ENCODE results near the gene CHD3.

CHD3 gene

DNA sequence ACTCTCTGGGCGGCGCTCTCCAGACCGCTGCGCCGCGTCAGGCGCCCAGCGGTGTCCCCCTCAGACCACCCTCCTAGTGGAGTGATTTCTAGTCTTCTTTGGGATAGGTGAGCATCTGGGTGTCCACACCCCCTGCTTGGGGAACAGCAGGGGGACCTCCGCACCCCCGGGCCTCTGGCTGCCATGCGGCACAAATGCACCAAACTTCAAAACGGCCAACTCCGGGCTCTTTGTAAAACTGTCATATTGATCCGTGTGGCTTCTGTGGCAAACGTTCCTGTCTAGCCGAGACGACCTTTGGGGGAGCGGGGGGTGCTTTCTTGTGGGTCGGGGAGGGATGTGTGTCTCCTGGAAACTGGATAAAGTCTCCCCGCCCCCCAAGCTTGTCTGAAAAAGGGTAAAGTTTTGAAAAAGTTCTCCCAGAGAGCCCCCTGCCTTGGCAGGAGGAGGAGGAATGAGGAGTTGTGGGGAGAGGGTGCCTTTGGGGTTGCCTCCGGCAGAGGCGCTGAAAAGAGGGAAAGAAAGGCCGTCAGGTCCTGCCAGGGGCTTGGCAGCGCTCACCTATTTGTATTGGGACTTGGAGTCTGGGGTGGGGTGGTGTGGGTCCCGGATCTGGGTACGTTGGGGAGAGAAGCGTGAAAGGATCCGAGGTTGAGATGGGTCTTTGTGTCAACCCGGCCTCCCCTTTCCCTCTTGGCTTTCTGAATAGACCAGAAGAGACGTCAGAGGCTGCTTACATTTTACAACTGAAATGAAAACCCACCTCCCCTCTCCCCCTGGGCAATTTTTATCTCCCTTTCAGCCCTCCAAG, 2.2 kb upstream of the CHD3 start (continued):
- TF ChIP-seq, protein P1, sequence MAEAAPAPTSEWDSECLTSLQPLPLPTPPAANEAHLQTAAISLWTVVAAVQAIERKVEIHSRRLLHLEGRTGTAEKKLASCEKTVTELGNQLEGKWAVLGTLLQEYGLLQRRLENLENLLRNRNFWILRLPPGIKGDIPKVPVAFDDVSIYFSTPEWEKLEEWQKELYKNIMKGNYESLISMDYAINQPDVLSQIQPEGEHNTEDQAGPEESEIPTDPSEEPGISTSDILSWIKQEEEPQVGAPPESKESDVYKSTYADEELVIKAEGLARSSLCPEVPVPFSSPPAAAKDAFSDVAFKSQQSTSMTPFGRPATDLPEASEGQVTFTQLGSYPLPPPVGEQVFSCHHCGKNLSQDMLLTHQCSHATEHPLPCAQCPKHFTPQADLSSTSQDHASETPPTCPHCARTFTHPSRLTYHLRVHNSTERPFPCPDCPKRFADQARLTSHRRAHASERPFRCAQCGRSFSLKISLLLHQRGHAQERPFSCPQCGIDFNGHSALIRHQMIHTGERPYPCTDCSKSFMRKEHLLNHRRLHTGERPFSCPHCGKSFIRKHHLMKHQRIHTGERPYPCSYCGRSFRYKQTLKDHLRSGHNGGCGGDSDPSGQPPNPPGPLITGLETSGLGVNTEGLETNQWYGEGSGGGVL (tag by site-specific recombination; IDR thresholded peaks at IDR 0.05), result 0 out of 2 replicates have a peak, but pooled peaks have one; percentile 4
- TF ChIP-seq ZBTB20 (tag by site-specific recombination; IDR thresholded peaks at IDR 0.05) (peak; percentile 42; the same call in 1 of the 2 replicates), ZIC2 (tag by site-specific recombination; IDR thresholded peaks at IDR 0.05) (peak; percentile 100), ZNF830 (tag by site-specific recombination; IDR thresholded peaks at IDR 0.05; ENCODE audit: low read depth) (no peak), ZNF324 (tag by site-specific recombination; IDR thresholded peaks at IDR 0.05) (no peak), ZBTB8A (tag by site-specific recombination; IDR thresholded peaks at IDR 0.05) (peak; percentile 35; the same call in 1 of the 2 replicates), ZNF664 (tag by site-specific recombination; IDR thresholded peaks at IDR 0.05) (no peak), ZNF423 (tag by site-specific recombination; IDR thresholded peaks at IDR 0.05) (peak; percentile 97), SP2 (tag by site-specific recombination; IDR thresholded peaks at IDR 0.05) (peak; percentile 16), WT1 (tag by site-specific recombination; IDR thresholded peaks at IDR 0.05) (peak; percentile 93), GLIS1 (tag by site-specific recombination; IDR thresholded peaks at IDR 0.05) (peak; percentile 80), ZNF621 (tag by site-specific recombination; IDR thresholded peaks at IDR 0.05) (no peak), ZNF623 (tag by site-specific recombination; IDR thresholded peaks at IDR 0.05) (no peak), ZBTB1 (tag by site-specific recombination; IDR thresholded peaks at IDR 0.05) (0 out of 2 replicates have a peak, but pooled peaks have one; percentile 3), FEZF1 (tag by site-specific recombination; IDR thresholded peaks at IDR 0.05) (no peak; the same call in 1 of the 2 replicates)
- TF ChIP-seq, protein P2, sequence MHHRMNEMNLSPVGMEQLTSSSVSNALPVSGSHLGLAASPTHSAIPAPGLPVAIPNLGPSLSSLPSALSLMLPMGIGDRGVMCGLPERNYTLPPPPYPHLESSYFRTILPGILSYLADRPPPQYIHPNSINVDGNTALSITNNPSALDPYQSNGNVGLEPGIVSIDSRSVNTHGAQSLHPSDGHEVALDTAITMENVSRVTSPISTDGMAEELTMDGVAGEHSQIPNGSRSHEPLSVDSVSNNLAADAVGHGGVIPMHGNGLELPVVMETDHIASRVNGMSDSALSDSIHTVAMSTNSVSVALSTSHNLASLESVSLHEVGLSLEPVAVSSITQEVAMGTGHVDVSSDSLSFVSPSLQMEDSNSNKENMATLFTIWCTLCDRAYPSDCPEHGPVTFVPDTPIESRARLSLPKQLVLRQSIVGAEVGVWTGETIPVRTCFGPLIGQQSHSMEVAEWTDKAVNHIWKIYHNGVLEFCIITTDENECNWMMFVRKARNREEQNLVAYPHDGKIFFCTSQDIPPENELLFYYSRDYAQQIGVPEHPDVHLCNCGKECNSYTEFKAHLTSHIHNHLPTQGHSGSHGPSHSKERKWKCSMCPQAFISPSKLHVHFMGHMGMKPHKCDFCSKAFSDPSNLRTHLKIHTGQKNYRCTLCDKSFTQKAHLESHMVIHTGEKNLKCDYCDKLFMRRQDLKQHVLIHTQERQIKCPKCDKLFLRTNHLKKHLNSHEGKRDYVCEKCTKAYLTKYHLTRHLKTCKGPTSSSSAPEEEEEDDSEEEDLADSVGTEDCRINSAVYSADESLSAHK (tag by site-specific recombination; IDR thresholded peaks at IDR 0.05), result 0 out of 2 replicates have a peak, but pooled peaks have one; percentile 1
- TF ChIP-seq, protein P3, sequence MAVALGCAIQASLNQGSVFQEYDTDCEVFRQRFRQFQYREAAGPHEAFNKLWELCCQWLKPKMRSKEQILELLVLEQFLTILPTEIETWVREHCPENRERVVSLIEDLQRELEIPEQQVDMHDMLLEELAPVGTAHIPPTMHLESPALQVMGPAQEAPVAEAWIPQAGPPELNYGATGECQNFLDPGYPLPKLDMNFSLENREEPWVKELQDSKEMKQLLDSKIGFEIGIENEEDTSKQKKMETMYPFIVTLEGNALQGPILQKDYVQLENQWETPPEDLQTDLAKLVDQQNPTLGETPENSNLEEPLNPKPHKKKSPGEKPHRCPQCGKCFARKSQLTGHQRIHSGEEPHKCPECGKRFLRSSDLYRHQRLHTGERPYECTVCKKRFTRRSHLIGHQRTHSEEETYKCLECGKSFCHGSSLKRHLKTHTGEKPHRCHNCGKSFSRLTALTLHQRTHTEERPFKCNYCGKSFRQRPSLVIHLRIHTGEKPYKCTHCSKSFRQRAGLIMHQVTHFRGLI (tag by site-specific recombination; IDR thresholded peaks at IDR 0.05), result peak; percentile 48; the same call in 1 of the 2 replicates
- TF ChIP-seq, protein P4, sequence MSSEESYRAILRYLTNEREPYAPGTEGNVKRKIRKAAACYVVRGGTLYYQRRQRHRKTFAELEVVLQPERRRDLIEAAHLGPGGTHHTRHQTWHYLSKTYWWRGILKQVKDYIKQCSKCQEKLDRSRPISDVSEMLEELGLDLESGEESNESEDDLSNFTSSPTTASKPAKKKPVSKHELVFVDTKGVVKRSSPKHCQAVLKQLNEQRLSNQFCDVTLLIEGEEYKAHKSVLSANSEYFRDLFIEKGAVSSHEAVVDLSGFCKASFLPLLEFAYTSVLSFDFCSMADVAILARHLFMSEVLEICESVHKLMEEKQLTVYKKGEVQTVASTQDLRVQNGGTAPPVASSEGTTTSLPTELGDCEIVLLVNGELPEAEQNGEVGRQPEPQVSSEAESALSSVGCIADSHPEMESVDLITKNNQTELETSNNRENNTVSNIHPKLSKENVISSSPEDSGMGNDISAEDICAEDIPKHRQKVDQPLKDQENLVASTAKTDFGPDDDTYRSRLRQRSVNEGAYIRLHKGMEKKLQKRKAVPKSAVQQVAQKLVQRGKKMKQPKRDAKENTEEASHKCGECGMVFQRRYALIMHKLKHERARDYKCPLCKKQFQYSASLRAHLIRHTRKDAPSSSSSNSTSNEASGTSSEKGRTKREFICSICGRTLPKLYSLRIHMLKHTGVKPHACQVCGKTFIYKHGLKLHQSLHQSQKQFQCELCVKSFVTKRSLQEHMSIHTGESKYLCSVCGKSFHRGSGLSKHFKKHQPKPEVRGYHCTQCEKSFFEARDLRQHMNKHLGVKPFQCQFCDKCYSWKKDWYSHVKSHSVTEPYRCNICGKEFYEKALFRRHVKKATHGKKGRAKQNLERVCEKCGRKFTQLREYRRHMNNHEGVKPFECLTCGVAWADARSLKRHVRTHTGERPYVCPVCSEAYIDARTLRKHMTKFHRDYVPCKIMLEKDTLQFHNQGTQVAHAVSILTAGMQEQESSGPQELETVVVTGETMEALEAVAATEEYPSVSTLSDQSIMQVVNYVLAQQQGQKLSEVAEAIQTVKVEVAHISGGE (tag by site-specific recombination; conservative IDR thresholded peaks at IDR 0.05; ENCODE audit: low read depth), result peak; percentile 5; the same call in 1 of the 2 replicates
- TF ChIP-seq, protein P5, sequence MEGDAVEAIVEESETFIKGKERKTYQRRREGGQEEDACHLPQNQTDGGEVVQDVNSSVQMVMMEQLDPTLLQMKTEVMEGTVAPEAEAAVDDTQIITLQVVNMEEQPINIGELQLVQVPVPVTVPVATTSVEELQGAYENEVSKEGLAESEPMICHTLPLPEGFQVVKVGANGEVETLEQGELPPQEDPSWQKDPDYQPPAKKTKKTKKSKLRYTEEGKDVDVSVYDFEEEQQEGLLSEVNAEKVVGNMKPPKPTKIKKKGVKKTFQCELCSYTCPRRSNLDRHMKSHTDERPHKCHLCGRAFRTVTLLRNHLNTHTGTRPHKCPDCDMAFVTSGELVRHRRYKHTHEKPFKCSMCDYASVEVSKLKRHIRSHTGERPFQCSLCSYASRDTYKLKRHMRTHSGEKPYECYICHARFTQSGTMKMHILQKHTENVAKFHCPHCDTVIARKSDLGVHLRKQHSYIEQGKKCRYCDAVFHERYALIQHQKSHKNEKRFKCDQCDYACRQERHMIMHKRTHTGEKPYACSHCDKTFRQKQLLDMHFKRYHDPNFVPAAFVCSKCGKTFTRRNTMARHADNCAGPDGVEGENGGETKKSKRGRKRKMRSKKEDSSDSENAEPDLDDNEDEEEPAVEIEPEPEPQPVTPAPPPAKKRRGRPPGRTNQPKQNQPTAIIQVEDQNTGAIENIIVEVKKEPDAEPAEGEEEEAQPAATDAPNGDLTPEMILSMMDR (tag by site-specific recombination; IDR thresholded peaks at IDR 0.05), result peak; percentile 62
- TF ChIP-seq, protein P6, sequence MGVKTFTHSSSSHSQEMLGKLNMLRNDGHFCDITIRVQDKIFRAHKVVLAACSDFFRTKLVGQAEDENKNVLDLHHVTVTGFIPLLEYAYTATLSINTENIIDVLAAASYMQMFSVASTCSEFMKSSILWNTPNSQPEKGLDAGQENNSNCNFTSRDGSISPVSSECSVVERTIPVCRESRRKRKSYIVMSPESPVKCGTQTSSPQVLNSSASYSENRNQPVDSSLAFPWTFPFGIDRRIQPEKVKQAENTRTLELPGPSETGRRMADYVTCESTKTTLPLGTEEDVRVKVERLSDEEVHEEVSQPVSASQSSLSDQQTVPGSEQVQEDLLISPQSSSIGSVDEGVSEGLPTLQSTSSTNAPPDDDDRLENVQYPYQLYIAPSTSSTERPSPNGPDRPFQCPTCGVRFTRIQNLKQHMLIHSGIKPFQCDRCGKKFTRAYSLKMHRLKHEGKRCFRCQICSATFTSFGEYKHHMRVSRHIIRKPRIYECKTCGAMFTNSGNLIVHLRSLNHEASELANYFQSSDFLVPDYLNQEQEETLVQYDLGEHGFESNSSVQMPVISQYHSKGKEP (tag by site-specific recombination; IDR thresholded peaks at IDR 0.05), result peak; percentile 69; the same call in 1 of the 2 replicates
- TF ChIP-seq, protein P7, sequence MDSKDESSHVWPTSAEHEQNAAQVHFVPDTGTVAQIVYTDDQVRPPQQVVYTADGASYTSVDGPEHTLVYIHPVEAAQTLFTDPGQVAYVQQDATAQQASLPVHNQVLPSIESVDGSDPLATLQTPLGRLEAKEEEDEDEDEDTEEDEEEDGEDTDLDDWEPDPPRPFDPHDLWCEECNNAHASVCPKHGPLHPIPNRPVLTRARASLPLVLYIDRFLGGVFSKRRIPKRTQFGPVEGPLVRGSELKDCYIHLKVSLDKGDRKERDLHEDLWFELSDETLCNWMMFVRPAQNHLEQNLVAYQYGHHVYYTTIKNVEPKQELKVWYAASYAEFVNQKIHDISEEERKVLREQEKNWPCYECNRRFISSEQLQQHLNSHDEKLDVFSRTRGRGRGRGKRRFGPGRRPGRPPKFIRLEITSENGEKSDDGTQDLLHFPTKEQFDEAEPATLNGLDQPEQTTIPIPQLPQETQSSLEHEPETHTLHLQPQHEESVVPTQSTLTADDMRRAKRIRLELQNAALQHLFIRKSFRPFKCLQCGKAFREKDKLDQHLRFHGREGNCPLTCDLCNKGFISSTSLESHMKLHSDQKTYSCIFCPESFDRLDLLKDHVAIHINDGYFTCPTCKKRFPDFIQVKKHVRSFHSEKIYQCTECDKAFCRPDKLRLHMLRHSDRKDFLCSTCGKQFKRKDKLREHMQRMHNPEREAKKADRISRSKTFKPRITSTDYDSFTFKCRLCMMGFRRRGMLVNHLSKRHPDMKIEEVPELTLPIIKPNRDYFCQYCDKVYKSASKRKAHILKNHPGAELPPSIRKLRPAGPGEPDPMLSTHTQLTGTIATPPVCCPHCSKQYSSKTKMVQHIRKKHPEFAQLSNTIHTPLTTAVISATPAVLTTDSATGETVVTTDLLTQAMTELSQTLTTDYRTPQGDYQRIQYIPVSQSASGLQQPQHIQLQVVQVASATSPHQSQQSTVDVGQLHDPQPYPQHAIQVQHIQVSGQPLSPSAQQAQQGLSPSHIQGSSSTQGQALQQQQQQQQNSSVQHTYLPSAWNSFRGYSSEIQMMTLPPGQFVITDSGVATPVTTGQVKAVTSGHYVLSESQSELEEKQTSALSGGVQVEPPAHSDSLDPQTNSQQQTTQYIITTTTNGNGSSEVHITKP (tag by site-specific recombination; IDR thresholded peaks at IDR 0.05), result peak; percentile 95
